Stimulated activated CD8-positive, alpha-beta memory T cell treated with anti-CD3 and anti-CD28 coated beads, Interleukin-15, amount 100 ng/mL, for 1 hour (primary cell): ENCODE data around the gene RHCG.
"Not testable (repeated sequence)": the region's sequence is repeated elsewhere in the genome, so short reads cannot be mapped to it uniquely, and the experiment has no call there.

Source experiments
- DNase-seq: peaks from one replicate; pipeline ENCODE4 v3.0.0-alpha.2; 2020; ENCODE audit warnings: low read depth

The RHCG gene

DNA sequence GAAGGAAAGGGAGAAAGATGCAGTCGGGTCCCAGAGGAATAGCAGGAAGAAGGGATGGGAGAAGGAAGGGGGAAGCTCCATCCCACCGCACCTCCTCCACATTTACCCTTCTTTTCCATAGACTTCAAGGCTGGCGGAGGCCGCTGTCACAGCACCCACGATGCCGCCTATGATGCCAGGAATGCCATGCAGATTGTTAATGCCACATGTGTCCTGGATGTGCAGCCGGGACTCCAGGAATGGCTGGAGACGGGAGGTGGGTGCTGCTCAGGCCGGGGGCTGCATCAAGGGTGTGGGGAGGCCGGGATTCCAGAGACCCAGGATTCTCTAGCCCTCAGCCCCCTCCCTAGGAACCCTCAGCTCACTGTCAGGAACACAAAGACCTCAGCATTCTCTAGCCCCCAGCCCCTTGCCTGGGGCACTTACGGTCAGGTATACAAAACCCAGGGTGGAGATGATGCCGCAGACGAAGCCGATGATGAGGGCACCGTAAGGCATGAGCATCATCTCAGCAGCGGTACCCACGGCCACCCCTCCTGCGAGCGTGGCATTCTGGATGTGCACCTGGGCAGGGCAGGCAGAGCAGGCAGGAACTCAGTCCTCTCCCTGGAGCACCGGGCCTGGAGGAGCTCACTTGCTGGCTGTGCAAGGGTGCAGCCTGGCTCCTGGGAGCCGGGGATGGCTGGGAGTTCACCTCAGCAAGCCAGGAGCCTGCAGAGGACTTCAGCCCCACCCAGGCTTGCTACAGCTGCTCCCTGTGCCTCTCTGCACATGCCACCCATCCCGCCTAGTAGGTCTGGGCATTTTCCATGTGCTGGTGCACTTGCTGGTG lies 18.8 kb downstream of the RHCG start:
- DNase-seq: no peak

DNA sequence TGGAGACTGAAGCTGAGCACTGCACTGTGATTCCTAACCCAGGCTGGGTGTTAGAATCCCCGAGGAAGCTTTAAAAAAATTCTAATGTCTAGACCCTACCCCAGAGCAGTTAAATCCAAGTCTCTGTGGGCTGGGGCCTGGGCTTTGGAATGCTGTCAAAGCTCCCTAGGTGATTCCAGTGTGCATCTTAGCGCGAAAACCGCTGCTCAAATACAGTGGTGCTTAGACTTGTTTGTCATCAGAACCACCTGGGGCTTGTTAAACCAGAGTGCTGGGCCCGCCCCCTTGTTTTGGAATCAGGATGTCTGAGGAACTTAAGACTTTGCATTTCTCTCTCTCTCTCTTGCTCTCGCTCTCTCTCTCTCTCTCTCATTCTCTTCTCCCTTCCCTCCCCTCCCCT lies 20.7 kb downstream of the RHCG start:
- DNase-seq: no peak

DNA sequence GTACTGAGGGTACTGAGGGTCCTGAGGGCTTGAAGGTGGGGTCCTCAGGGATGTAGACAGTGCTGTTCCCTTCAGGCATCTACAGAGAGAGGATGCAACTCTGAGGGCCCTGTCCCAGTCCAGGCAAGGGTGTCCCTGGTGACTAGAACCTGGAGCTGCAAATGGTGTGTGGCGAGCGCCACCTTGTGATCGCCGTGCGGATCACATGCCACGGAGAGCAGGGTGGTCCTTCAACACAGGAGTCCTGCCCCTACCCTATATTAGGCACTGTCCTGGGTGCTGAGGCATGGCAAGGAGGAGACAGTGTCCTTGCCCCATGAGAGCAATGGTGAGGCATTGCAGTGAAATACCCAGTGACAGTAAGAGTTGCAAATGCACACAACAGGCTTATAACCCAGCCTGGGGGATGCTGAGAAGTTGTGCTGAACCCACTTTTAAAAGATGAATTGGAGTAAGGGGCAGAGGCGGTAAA lies 23.6 kb downstream of the RHCG start:
- DNase-seq: no peak

DNA sequence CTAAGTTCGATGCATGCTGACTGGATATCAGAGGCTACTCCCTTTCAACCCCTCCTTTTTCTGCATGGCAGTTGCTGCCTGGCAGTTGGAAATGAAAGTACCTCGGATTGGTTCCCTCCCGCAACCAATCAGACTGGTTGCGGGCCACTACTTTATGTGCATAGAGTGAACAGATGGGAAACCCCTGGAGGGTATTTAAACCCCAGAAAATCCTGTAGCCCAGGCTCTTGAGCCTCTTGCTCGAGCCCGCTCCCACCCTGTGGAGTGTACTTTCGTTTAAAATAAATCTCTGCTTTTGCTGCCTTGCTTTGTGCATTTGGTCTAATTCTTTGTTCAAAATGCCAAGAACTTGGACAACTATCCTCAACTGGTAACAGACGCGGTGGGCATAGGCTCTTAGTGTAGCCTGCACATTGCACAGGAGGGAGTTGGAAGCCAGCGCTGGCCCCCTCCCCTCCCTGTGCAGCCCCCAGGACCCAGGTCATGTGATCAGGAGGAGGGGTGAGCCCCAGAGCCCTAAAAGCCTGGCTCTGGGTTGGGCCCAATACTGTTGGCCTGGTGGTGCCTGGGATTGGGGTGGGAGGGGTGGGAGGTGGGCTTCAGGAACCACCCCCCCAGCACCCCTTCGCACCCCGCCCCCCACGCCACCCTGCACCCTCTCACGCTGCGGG lies 26.8 kb downstream of the RHCG start:
- DNase-seq: no peak

DNA sequence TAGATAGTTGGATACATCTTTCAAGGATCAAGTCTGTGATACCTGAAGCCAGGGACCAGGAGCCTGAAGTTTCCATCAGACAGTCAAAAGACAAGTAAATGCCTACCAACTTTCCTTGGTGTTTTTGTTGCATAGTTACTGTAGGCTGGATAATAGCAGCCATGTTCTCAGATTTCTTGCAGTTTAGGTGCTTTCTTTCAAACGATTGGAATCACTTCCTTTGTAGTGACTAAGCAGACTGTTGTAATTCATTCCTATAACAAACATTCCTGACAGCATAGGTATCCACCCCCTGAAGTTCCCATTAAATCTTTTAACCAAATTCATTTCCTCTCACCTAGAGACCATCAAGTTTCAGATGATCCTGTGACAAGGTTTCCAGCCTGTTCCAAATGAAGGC lies 27.6 kb downstream of the RHCG start:
- not testable (repeated sequence) for DNase-seq

DNA sequence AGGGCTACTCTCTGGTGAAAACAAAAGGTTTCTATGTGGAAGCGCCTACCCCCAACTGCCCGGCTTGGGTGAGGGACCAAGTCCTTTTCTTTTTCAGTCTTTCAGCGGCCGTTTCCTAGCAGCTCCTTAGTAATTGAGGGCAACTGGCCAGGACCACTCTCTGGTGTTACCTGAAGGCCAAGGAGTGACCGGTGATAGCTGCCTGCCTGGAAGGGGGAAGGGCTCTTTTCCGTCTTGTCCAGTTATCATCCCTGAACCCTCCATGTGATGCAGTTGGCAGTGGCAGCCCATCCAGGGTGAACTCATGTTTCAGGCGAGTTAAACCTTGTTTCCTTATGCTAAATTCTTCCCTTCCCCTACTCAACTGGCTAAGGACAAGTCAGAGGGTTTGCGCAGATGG lies 33.3 kb downstream of the RHCG start:
- no peak for DNase-seq

DNA sequence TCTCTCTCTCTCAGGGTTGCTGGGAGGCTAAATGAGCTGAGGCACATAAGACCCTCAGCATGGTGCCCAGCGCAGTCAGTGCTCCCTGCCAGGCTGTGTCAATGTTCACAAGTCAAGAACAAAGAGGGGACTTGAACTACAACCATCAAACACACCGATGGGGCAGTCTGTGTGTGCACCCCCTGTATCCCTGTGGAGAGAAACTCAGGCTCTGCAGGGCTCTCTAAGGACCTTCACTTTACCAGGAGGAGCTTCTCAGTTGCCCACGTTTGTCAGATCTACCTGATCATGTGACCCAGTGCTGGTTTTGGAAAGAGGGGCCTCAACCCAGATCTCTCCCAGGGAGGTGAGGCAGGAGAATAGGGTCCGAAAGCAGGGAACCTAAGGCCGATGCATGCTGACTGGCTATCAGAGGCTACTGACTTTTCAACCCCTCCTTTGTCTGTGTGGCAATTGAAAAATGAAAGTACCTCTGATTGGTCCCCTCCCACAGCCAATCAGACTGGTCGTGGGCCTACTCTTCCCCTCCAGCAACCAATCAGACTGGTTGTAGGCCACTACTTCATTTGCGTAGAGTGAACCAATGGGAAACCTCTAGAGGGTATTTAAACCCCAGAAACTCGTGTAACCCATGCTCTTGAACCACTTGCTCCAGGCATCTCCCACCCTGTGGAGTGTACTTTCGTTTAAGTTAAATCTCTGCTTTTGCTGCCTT lies 34.0 kb downstream of the RHCG start:
- no peak for DNase-seq

DNA sequence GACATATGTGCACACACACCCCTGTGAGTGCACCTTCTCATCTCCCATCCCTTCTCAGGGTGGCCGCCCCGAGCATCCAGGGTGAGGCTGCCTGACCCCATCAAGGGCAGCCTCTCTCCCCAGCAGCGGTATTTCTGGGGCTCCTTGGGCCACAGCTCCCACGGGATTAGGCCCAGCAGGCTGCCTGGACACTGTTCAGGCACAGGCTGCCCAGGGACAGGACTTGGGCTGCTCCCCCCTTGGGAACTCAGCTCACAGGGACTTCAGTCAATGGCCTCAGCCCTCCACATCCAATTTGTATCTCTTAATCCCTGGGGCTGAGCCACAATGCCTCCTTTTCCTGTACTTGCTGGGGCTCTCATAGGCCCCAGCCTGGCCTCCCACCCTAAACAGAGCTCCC lies 35.0 kb downstream of the RHCG start:
- DNase-seq: no peak

DNA sequence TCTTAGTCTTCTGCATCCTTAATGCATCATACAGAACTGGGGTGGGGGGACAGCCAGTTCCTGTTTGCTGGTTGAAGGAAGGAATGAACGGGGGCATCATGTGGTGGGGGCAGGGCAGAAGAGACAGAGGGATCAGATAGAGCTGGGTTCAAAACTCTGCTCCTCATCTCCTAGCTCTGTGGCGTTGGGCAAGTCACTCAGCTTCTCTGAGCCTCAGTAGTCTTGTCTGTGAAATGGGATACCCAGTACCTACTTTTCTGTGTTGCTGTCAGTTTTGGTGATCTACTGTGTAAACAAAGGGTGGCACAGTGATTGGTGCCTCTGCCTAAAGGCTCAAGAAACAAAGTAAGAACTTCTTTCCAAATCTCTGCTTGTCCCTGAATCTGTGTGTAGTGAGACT lies 36.3 kb downstream of the RHCG start:
- no peak for DNase-seq

DNA sequence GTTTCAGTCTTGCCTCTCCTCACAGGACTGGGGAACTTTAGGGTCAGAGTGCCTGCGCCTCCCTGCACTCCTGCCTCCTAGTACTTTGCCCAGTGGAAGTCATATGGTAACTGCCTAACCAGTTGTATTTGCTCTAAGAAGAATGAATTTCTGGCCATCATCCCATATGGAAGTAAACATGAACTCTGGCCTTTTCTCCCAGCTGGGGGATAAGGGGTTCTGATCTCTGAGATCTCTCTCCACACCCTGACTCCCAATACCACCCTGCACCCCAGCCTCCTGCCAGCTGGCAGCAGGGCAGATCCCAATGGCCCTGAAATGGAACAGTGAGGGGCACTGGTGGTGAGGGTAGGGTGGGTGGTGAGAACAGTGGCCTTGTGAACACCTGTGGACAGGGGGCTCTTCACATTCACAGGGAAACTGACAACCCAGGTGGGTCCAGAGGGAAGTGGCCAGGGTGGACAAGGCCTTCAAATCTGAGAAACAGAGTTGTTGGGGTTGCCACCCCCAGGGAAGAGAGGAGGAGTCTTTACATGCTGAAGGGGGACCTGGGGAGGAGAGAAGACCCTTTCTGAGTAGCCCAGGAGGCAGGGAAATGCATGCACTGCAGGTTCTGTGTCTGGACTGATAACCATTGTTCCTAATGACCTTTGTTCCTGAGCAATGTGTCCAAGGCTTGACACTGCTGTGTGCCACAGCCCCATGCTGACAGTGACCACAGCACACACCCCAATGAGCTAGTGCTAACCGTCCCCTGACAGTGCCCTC lies 36.9 kb downstream of the RHCG start:
- DNase-seq: no peak

DNA sequence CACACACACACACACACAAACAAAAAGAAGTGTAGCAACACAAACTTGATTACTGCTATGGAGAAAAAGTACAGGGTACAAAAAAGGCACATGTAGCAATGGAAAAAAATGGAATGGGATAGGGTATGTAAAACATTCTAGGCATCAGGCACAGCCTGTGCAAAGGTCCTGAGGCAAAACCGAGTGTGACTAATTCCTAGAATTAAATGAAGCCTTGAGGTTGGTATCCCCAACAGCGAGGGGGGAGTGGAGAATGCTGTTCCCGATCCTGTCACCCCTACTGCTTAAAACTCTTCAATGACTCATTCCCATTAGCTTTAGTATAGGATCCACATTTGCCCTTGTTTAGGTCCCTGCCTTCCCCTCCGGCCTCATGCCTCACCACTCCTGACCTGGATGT lies 37.9 kb downstream of the RHCG start:
- no peak for DNase-seq

DNA sequence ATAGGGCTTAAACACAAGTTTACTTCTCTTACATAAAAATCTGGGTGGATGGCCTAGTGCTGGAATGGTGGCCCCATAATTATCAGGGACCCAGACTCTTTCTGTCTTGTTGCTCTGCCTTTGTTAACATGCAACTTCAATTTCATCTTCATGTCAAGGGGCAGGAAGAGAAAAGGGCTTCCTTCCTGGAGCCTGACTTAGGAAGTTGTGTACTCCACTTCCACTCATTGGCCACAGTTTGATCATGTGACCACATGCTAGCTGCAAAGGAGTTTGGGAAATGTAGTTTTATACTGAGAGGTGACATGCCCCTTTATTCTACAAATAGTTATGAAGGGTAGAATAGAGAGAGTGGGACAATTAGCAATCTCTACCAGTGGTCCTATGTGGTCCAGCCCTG lies 39.3 kb downstream of the RHCG start:
- DNase-seq: no peak

DNA sequence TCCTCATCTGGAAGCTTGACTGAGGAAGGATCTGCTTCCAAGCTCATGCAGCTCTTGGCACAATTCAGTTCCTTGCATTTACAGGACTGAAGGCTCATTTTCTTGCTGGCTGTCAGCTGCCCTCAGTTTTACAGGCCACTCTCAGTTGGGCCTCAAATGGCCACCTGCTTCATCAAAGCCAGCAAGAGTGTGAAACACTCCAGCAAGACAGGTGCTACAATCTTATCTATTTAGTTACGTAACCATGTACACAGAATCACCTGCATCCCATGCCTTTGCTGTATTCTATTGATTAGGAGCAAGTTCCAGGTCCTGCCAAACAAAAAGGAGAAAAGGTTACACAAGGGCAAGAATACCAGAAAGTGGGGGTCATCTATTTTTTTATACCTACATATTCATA lies 40.8 kb downstream of the RHCG start:
- no peak for DNase-seq

DNA sequence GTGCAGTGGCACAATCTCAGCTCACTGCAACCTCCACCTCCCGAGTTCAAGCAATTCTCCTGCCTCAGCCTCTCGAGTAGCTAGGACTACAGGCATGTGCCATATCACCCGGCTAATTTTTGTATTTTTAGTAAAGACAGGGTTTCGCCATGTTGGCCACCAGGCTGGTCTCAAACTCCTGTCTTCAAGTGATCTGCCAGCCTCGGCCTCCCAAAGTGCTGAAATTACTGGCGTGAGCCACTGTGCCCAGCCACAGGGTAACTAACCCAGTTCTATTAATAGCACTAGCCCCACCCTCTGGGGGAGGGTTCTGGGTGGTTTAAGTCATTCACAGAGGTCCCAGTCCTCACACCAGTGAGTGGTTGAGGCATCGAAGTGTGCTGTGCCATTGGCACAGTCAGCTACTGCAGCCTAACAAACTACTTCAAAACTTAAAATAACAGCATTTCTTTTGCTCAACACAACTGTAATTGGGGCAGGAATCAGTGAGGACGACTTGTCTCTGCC lies 44.0 kb downstream of the RHCG start:
- no peak for DNase-seq

DNA sequence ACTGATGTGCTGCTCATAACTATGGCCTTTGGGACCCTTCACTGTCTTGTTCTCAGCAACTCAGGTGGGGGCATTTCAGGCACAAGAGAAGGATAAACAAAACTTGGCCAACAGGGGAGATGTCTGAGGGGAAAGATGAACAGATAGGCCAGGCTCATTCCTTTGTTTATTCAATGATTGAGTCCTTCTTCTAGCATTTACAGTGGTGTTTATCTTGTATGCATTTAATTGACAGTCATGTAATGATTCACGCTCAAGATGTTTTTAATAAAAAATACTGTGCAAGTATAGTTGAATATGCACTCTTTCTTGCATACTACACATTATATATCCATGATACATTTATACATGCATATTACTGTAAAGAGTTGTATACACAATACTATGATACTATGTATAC lies 44.5 kb downstream of the RHCG start:
- DNase-seq: no peak

DNA sequence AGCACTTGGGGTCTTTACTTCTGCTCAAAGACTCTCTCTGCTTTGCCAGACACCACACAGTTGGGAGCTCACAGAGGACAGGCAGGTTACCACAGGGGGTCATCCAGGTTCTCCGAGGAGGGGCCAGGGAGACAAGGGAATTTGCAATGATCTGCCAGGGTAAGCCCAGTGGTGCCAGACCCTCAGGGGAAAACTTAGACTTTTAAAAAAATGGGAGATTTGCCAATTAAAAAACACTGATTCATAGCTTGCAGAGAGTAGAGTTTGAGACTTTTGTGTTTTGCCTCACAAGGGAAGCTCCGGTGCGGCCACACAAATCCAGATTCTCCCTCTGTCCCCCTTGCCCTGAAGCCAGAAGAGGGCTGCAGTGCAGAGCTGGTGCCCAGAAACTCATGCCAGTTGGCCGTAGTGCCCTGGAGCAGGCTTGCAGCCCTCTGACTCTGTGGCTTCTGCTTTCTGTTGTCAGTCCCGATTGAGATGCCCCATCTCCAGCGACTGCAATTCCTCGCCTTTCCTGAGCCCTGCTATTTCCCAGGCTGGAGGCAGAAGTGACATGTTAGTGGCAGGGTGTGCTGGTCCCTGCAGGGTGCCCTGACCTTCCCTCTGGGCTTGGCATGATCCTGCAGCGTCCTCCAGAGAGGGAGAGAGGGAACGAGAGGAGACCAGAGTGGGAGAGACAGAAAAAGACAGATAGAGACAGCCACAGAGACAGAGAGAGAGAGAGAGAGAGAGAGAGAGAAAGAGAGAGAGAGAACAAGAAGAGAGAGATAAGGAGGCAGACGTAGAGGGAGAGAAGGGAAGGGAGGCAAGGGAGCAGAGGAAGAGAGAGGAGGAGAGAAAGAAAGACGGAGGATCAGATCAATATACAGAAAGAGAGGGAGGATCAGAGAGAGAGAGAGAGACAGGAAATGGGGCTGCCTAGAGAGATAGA lies 46.0 kb downstream of the RHCG start:
- DNase-seq: no peak

DNA sequence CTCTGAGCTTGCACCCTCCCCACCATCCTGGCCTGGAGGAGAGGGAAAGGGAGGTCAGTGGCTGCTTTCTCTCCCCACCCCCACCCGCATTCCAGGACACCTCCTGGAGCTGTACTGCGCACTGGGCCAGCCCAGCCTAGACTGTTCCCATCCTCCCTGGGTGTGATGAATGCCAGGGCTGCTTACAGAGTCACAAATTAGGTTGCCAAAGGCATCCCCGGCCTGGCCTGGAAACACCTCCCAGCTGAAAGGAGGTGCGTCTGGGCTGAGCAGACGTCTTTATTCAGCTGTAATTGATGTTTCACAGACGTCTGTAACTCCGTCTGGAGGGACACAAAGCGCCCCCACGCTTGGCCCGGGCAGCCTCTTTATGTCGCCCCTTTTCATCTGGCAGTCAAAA lies 47.6 kb downstream of the RHCG start:
- no peak for DNase-seq

DNA sequence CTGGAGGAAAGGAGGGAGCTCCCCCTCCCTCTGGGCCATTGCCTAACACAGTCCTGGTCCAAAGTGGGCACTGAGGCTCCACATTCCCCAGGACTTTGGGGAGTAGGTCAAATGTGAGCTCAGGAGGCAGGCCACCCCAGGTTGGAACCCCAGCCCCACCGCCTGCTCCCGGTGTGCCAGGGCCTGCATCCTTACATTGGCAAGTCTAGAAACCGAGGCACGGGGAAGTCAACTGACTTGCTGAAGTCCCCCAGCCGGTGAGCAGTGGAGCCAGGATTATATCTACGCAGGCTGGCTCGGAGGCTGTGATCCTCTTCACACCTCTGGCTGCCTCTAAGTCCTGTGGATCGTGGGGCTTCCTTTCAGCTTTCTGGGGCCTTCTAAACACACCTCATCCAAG lies 48.7 kb downstream of the RHCG start:
- no peak for DNase-seq

DNA sequence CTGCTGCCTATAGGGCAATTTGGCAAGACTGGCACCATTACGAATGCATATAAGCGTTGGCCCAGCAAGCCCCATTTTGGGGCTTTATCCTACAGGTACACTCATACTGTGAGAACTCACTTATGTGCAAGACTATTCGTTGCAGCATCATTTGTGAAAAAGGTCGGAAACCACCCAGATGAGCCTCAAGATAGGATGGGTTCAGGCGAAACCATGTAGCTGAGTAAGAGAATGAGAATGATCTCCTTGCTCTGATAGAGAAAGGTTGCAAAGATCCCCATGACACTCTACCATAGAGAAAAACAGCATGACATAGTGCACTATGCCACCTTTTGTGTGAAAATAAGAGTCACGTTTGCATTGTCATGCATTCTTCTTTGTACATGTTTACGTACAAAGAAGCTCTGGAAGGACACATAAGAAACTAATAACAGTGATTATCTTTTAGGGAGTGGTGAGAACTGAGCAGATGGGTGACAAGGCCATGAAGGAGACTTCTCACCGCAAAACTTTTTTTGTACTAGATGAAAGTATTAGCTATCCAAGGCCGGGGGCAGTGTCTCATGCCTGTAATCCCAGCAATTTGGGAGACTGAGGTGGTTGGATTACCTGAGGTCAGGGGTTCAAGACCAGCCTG lies 50.0 kb downstream of the RHCG start:
- DNase-seq: no peak

DNA sequence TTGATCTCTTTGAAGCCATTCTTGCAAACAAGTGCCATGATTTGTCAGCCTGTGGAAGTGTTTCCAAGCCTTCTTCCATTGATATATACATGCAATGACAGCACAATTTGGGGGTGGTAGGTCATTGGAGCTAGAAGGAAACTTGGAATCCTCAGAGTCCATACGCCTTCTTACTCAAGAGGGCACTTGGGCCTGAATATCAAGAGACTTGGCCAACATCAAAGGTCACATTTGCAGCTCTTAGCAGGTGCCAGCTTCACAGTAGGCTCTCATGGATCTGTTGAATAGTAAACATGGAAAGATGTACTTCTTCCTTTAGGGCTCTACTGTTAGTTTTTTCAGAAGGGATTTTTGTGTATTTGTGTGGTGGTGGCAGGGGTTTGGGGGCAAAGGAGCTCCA lies 50.9 kb downstream of the RHCG start:
- DNase-seq: no peak
